Left lobe of liver (tissue), 2 donors: ENCODE measurements around the gene UNC5C. TPM values are rescaled to one million over a fixed set of nuclear protein-coding genes. Genes with fewer than 3 reads are reported as not detected.

ENCODE experiments used
- ATAC-seq: fragments of 200-7000 bp; cut with Tn5 transposase; one replicate; pipeline ENCODE4 v1.9.1; 2020; ENCODE audit warnings: mild to moderate bottlenecking, moderate library complexity
- DNase-seq: peaks from one replicate; pipeline ENCODE4 v3.0.0-alpha.2; 2020; ENCODE audit warnings: low spot score
- total RNA-seq: library from RNA; stranded (reverse); gene quantifications from one replicate; pipeline ENCODE4 v1.2.1, GENCODE V29; 2021
- donor health status: DM: no; HTN: no; CAD: no; lungs with moderate emphysema.
- donor health status: DM: no; HTN: yes; CAD: no.

Gene UNC5C
- total RNA-seq, 1 donor from 2014 or later: 0.86 TPM

DNA sequence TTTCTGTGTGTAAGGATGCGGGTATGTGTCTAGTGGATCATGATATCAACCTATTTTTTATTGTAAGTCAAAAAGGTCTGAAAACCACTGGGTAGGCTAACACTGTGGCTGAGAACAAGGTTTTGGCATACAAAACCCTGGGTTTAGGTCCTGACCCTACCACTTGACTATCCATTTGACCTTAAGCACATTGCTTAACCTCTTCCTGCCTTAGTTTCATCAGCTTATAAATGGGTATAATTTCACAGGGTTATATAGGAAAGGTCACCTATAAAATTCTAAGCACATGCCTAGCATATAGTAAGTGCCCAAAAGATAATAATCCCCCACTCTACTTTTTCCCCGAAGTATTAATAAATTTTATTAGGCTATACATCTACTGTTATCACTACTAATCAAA, 263.0 kb downstream of the UNC5C start:
- DNase-seq (no peak), ATAC-seq (no peak)

DNA sequence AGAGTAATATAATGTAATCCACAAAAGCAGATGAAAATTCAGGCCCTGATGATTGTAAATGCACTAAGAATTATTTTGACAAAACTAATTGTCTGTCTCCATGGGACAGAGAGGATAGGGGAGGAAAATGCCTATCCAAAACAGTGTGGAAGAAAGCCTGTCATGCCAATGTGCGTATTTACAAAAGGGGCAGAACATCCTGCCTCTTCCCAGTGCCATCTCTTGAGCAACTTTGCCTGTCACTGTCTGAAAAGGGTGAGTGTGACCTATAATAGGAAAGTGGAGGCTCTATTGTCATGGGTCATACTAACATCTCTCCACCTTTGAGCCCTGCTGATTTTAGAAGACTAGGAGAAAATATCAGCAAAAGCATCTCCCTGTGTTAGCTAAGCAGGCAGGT, 264.1 kb downstream of the UNC5C start:
- no peak for DNase-seq
- no peak for ATAC-seq

DNA sequence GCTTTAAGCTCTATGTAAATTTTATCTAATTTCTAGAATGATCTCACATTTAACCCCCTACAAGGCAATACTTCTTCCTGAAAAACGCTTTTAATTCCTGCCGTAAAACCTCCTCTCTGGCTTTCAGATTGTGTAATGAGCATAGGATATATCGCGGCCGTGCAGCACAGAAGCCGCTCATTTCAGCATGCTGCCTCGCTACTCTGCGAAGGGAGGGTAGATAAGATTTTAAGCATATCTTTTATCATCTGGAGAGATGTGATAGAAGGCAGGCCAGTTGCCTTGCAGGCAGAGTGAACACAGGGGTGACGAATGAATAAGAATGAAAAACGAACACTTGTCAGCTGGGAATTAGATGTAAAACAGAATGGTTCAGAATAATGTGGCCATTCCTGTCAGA, 265.5 kb downstream of the UNC5C start:
- no peak for ATAC-seq
- DNase-seq: no peak

DNA sequence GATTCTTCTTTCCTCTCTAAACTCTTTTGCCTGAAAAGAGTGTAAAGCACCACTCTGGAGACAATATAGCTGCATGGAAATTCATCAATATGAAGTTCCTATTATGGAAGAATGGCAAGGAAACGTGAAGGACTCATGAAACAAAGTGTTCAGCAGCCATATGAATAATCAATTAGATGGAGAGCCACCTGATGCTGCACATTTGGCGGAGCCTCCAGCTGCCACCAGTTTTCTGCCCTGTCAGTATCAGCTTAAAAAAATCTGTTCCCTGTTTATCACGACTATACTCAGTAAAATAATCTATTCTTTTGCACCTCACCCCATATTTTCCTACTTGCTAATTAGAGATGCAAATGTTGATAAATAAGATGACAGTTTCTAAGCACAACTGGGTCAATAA, 276.0 kb downstream of the UNC5C start:
- ATAC-seq (no peak), DNase-seq (no peak)

DNA sequence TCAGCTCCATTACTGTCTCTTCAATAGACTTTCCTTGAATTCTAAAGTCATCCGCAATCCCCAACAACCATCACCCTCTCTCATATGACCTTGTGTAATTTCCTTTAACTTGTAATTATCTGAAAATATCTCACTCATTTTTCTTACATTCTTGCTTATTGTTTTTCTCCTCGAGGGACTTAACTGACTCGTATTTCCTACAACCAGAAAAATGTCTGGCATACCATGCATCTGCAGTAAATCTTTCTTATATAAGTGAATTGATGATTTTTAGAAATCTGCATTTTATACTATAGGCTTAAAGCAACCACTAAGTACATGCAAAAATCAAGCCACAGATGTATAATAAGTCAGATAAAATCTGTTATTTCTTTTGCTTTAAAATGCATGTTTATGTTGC, 276.7 kb downstream of the UNC5C start:
- DNase-seq: no peak

DNA sequence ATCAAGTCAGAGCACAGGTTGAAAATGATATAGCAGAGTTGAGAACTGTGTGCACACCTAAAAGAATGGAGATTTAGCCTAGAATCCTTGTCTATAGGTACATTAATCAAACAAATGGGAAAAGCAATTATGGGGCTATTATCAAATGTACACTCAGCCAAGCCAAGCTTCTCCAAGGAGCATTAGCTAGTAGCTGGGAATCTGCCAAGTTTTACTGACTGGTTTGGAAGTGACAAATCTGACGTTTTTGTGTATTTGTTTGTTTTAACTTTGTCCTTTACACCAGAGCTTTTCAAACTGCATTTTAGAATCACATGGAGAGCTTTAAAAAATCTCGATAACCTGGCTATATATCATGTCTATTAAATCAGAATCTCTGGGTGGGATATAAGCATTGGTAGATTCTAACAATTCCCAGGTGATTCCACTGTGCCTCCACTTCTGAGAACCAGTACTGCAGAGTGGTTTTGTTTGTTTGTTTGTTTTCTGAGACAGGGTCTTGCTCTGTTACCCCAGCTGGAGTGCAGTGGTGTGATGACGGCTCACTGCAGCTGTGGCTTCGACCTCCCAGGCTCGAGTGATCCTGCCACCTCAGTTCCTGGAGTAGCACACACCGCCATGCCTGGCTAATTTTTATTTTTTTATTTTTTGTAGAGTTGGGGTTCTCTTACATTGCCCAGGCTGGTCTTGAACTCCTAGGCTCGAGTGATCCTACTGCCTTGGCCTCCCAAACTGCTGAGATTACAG, 279.8 kb downstream of the UNC5C start:
- DNase-seq (no peak), ATAC-seq (no peak)

More for the DNA sequence above, 276.7 kb downstream of the UNC5C start:
- ATAC-seq: no peak

DNA sequence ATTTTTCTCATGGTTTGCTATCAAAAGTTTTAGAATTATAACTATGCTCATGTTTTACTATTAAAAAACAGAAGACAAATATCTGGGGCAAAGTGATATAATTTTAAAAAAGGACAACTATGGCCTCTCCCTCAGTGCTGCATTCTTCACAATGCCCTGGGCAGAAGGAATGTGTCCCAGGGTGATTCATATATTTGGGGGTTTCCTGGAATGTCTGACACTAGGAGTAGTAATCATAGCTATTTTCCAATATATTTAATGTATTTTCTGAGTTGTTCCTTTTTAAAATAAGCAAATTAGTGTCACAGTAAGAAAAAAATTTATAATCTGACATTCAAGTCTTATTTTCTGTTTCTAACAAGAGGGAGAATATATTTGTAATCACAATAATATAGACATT, 281.7 kb downstream of the UNC5C start:
- DNase-seq (no peak), ATAC-seq (no peak)

DNA sequence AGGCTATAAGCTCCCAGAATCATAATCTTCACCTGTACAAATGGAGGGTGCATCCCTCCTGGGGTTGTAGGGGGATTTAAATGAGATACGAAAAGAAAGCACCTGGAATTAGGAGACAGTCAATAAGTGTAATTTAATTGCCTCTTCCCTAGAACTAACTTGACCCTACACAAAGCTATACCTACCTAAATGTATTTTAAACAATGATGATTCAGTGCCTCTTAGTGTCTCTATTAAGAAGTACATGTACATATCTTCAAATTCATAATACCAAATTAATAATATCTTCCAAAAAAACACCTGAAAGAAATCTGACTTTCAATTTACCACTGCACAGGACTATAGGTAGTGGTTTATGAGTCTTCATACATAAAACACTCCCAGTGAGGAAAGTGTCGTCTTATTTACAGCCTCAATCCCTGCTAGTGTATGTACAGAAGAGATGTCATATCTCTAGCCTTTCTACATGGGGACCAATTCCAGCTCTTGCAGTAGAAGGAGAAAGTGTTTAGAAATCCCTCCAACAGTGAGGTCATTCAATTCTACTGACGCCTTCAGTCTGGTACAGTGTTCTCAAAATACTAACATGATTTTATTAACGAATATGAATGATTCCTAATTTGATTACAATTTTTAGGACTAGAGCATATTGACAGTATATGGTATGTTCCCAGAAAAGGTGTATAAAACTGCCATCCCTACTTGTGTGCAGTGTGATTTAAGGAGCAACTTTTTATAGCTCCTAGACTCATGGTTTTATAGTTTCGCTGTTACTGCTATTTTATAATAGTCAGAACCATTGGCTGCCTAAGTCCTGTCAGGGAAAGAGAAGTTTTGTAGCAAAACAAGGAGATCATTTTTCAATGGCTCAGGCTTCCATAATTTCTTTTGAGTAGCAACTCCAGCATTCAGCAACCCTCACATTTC, 282.7 kb downstream of the UNC5C start:
- DNase-seq: no peak
- ATAC-seq: no peak

DNA sequence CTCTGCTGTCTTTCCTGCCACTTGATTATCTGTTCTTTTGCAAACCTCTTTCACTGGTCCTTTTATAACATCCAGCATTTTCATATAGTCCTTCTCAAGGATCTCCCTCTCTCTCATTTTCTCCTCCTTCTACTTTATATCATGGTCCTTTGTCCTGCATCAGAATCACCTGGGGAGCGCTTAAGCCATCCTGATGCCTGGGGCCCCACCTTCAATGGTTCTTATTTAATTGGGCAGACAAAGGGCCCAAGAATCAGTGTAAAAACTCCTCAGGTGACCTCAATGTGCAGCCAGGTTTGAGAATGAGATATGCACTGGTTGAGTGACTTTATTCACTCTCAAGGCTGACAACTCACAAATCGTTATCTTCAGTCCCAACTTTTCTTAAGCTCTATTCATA, 283.9 kb downstream of the UNC5C start:
- ATAC-seq: no peak
- no peak for DNase-seq

DNA sequence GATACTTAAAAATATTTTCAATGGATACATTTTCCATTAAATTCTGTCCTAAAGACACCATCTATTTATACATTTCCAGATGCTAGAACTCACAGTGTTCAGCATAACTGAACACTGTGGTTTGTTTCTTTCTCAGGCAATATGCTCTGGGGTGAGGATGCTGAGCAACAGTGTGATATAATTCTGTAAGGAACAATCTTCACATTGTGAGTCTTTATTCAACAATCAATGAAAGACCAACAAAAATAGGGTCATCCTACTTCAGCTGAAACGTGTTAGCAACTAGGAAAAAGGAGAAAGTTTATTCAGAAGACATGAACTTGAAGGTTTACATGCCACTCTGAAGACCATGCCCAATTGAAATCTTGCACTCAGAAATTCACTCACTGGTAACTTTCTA, 284.8 kb downstream of the UNC5C start:
- ATAC-seq (no peak), DNase-seq (no peak)

DNA sequence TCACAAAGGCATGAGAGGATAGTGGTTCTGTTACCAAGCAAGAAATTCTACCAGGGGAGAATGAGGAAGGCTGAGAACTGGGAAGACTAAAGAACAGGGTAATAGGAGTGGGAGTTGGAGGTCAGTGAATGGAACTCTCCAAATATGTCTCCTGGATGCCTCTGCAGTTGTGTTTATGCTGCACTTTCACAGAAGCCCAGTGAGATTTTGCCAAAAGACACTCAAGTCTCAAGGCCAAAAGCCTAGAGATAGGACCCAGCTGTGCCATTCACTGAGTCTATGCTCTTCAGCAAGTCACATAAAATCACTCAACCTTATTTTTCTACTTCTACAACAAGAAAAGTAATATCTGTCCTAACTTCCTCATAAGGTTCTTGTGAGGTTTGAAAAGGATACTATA, 285.4 kb downstream of the UNC5C start:
- ATAC-seq: no peak
- no peak for DNase-seq

DNA sequence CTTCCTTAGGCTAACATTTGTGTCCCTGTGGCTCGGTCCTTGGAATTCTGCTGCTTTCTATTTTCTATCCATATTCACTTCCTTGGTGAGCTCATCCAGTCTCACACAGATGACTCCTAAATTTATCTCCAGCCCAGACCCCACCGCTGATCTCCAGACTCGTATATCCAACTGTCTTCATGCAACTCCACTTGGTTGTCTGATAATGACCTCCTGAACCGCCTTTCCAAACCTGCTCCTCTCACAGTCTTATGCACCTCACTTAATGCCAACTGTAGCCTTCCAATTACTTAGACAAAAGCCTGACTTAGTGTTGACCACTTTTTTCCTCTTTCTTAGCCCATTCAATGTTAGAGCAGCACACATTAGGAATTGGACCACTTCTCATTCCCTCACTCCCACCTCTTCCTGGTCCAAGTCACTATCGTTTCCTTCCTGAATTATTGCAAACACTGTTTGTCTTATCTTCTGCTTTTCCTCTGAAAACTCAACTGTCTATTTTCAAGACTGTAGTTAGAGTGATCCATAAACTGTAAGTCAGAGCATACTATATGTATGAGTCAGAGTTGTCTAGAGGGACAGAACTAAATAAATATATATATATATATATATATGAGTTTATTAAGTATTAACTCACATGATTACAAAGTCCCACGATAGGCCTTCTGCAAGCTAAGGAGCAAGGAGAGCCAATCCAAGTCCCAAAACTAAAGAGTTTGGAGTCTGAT, 292.5 kb downstream of the UNC5C start:
- DNase-seq: no peak

DNA sequence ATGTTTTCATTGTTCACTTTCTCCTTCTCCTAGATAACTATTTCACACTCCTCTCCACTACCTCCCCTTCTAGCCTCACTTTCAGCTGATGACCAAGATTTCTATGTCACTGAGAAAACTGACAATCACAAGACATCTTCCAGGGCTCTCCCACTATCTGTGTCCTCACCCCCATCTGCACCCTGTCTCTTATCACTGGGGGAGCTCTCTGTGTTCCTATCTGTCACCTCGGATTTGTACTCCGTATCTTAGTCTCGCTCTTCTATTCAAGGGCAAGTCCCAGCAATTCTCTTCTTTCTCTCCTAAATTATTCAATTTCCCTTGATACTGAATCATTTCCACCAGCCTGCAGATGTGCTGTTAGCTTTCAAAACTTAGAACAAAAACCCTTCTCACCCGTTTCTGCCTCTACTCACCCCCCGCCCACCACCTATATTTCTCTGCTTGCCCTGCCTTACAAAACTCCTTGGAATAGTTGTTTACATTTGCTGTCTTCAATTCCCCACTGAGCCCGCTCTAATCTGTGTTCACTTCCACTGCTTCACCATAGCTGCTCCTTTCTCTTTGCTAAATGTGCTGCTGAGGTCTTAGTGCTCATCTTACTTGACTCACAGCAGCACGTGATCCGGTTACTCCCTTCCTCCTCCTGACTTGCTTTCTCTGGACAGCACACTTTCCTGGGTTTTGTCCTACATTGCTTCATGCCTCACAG, 293.2 kb downstream of the UNC5C start:
- DNase-seq (no peak), ATAC-seq (no peak)

More for the DNA sequence above, 292.5 kb downstream of the UNC5C start:
- no peak for ATAC-seq

DNA sequence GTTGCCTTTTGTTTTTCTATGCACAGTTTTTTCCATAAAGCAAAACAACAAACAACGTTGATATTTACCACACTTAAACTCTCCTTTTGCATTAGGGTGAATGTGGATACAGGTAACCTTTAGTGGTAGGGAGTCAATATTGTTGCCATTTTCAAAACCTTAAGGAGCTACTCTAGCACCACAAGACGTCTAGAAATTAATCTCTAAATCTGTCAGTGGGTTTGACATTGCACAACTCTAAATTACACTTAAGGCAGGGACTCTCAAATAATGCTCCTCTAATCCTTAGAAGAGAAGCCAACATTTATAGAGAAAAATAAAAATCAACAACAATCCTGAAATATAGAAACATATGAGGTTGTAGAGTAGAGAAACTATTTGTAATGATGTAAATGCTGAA, 297.2 kb downstream of the UNC5C start:
- ATAC-seq: no peak
- DNase-seq: no peak

DNA sequence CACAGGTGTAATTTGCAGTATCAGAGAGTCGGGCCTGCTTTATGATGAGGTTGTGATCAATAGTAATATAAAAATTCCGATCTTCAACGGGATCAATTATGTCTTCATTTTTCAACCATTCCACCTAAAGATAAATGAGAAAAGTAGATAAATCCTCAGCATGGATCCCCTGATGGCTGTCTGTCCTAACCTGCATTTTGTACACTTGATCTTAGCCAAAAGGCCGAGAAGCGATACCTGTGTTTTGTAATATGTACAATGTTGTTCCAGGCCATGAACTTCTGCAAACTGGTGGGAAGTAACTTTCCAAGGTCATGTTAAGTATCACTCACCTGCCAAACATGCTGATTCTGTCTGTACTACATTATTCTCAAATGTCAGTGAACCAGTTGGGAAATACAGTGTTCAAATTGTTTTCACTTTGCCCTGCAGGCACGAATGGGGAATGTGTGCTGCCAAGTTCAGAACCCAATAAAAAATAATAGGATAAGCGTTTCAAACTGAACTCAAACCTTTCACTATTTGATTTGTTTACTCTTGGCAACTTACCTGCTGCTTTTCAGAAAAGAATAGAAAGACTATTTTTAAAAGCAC, 298.1 kb downstream of the UNC5C start:
- DNase-seq: no peak
- peak; percentile 88 for ATAC-seq

DNA sequence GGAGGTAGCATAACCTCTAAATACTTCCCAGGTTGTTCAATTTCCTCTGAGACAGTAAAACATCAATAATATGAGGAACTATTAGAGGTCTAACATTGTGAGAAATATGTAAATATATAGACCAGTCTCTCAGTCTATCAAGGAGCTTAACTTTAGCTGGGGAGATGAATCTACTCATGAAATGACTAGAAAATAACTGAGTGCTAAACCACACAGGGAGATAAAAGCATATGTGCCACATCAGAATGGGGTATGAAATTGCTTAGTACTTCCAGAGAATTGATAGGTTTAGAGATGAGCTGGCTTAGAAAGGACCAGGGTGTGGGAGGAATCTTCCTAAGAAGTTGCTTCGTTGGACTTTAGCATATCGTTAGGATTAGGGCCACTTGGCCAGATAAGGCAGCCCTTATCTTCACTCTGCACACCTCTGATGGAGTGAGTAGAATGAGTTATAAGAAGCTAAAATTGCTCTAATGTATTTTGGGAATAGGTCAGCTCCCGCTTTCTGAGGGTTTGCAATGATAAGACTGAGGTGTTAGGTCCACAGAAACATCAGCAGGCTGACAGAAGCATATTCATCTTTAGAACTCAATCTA, 299.2 kb downstream of the UNC5C start:
- no peak for ATAC-seq
- DNase-seq: no peak

DNA sequence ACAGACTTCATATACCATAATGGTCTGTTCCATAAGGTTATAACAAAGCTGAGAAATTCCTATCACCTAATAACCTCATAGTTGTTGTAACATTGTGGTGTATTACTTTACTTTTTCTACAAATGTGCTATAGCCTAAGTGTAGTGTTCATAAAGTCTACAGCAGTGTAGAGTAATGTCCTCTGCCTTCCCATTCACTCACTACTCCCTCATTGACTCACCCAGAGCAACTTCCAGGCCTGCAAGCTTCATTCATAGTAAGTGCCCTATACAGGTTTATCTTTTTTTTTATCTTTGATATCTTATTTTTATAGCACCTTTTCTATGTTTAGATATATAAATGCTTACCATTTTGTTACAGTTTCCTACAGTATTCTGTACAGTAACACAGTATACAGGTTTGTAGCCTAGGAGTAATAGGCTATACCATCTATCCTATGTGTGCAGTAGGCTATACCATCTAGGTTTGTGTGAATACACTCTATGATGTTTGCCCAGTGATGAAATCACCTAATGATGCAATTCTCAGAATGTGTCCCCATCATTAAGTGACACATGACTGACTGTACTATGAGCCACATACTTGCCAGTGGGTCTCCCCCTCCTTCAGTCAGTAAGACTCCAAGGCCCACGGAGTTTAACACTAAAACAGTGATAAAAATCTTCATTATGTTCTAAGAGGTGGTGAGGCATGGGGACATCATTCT, 299.9 kb downstream of the UNC5C start:
- no peak for ATAC-seq
- no peak for DNase-seq

DNA sequence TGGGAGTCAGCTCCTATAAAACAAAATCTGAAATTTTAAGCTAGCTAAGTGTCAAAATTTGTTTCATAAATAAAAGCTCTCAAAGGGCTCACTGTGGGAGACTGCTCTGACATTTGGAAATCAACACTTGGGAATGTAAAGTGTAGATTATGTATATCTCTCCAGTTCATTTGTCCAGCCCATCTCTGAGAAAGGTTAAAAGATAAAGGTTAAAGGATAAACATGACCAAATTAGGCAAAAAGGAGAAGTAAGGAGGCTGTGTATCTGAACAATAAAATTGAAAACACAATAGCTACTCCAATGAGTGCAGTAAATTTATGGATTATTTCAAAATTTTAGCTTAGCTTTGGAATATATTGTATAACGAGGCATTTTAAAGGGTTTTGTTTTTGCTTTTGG, 304.9 kb downstream of the UNC5C start:
- DNase-seq: no peak
- ATAC-seq: no peak

DNA sequence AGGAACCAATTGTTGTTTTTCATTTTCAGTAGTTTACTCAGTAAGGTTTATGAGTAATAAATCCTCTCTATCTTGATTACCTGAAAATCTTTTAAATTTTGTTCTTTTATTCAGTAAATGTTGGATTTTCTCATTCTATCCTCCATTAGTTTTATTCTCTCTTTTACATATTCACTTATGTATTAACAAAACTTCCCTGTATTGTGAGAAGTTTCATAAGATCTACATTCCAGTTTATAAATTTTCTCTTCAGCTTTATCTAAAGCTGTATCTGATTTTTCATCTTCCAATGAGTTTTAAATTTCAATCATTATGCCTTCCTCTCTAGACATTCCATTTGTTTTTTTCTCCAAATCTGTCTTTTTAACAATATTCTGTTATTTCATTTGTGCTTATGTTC, 310.2 kb downstream of the UNC5C start:
- ATAC-seq (no peak), DNase-seq (no peak)
